ENCODE results near the gene CEP170B. TPM values are rescaled to one million over a fixed set of nuclear protein-coding genes. Genes with fewer than 3 reads are reported as not detected.
A peak's percentile ranks its signal among the peaks of the same experiment; 100 is the strongest.

CEP170B gene
- total and polyA plus RNA-seq, 2 of the 13 experiments (the other 11 are each of a cell fraction or from before 2014, with no cell fraction given) = 4.3 to 8.8 TPM

GRCh38 chr14:104844306-104845032 lies 20.6 kb upstream of the CEP170B start (continued):
- no peak for TF ChIP-seq ZFP62 (CRISPR knock-in tag; IDR thresholded peaks at IDR 0.05)

GRCh38 chr14:104845033-104845666 lies 19.9 kb upstream of the CEP170B start:
- WGBS (ENCODE audit: low lambda C conversion rate) = 88% methylated on average over 3 of the region's 4 CpGs
- TF ChIP-seq MNT (IDR thresholded peaks at IDR 0.05) (0 out of 2 replicates have a peak, but pooled peaks have one; percentile 32), FOXA1 (IDR thresholded peaks at IDR 0.05) (no peak), FOXA1 (CRISPR knock-in tag; IDR thresholded peaks at IDR 0.05) (no peak), BCL6 (CRISPR knock-in tag; IDR thresholded peaks at IDR 0.05) (no peak)
- H3K9ac ChIP-seq (ENCODE audit: insufficient read depth, low read depth, low read length) = no peak overlapping the region
- ATAC-seq (no peak), FAIRE-seq (no peak), DNase-seq (ENCODE audit: low spot score) (no peak)
- ChIA-PET CTCF (ENCODE audit: low intra/inter-chr PET ratio, low total read pairs) (no interaction called here), POLR2A (no interaction called here)
- H3K4me2 ChIP-seq (ENCODE audit: low read depth, low read length) = no peak overlapping the region
- no peaks in the 10 kb centered on the region for H3K36me3 ChIP-seq (replicated peaks in 1 of 2; ENCODE audit: control insufficient read depth in 1 of 2, insufficient read depth in 2 of 2, low read length in 2 of 2)
- no peak overlapping the region for H2AFZ ChIP-seq (ENCODE audit: low read length)
- no peaks in the 10 kb centered on the region; the same call in 1 of the 2 replicates for H4K20me1 ChIP-seq (ENCODE audit: insufficient read depth, low read length)
- H3K4me1 ChIP-seq (ENCODE audit: insufficient read depth, low read length) = no peaks in the 10 kb centered on the region
- in situ Hi-C loops (cut with HindIII; ENCODE audit: extremely low pct_ligation_motif_present, low pct_unique_long_range_greater_than_20kb) = no loop called here
- H3K4me3 ChIP-seq (replicated peaks in 1 of 3; ENCODE audit: insufficient read depth in 1 of 3, low read depth in 2 of 3, low read length in 3 of 3) = no peak overlapping the region
- H3K27me3 ChIP-seq (ENCODE audit: control insufficient read depth in 1 of 2, insufficient read depth in 2 of 2, low read length in 2 of 2) = peaks cover 0 to 18% of the 10 kb centered on the region in 2 experiments; a peak in 4 of 5 replicates
- no TSS peak for BruUV-seq (replicated peaks)
- no peaks in the 10 kb centered on the region for H3K79me2 ChIP-seq (ENCODE audit: insufficient read depth, low read length)
- intact Hi-C loops (cut with micrococcal nuclease; ENCODE audit: unreplicated experiment) = no loop called here
- no peak overlapping the region for H3K27ac ChIP-seq (ENCODE audit: extremely low read length, insufficient read depth, low read length)
- H3K9me3 ChIP-seq (ENCODE audit: low read length) = no peaks in the 10 kb centered on the region
